Testis (tissue), 3 donors: ENCODE measurements around the gene MDH1B. TPM values are rescaled to one million over a fixed set of nuclear protein-coding genes. Genes with fewer than 3 reads are reported as not detected.

Source experiments
- DNase-seq: peaks from one replicate; pipeline ENCODE4 v3.0.0-alpha.2; 2019
- H3K27ac ChIP-seq, 2 donors: fragments of 200-600 bp; sonication (generic); one replicate each; pipeline ENCODE4 v1.5.1; 2019
- H3K27me3 ChIP-seq: fragments of 200-600 bp; sonication (generic); one replicate; pipeline ENCODE4 v1.5.1; 2019
- H3K36me3 ChIP-seq: fragments of 200-600 bp; sonication (generic); one replicate; pipeline ENCODE4 v1.5.1; 2017; ENCODE audit warnings: low read depth; ENCODE audit errors: missing control alignments
- H3K4me1 ChIP-seq: fragments of 200-600 bp; sonication (generic); one replicate; pipeline ENCODE4 v1.5.1; 2019
- H3K4me3 ChIP-seq, 2 donors: fragments of 200-600 bp; sonication (generic); one replicate each; pipeline ENCODE4 v1.5.1; 2017 to 2019
- H3K9me3 ChIP-seq: fragments of 200-600 bp; sonication (generic); one replicate; pipeline ENCODE4 v1.5.1; 2017
- POLR2A ChIP-seq: fragments of 450-650 bp; IDR thresholded peaks from one replicate; pipeline ENCODE4 v1.6.1; 2017; ENCODE audit warnings: antibody characterized with exemption, mild to moderate bottlenecking, moderate library complexity
- WGBS, 2 donors: methylation state at CpG; one replicate each; pipeline ENCODE4 v1.1.5; 2018; 5-methylcytosine and 5-hydroxymethylcytosine counted together
- intact Hi-C: fragments of 100-400 bp; cut with DNase I; formaldehyde crosslinking; loops from one replicate; pipeline ENCODE4 v1.15.1; 2023; ENCODE audit warnings: low total_unique reads
- polyA plus RNA-seq: library from polyadenylated mRNA; stranded (reverse); fragments of 350-450 nt; fragmentation: Illumina TruSeq; extraction: RNeasy Lipid Tissue Mini Kit (QIAGEN cat#74804); gene quantifications from one replicate; pipeline ENCODE4 v1.2.3, GENCODE V29; 2014; ENCODE audit warnings: low read depth, low replicate concordance; ENCODE audit not compliant: insufficient read depth
- total RNA-seq, 2 donors: library from RNA; depleted of rRNA; stranded (reverse); fragments of >200 nt; gene quantifications; one replicate each; pipeline ENCODE4 v1.2.3, GENCODE V29; 2016
- TF ChIP-seq, protein P1 (sequence below), 3 experiments: fragments of 450-650 bp in 2 of 3; fragments of 200-600 bp in 1 of 3; sonication (generic) in 1 of 3; IDR thresholded peaks; one replicate each; pipeline ENCODE4 v1.5.1; 2016 to 2019; ENCODE audit warnings: antibody characterized with exemption in 3 of 3, mild to moderate bottlenecking in 2 of 3, moderate library complexity in 1 of 3

The MDH1B gene
- total and polyA plus RNA-seq, 3 donors from 2014 or later, result 16.7 to 86.6 (median 29.0) TPM

DNA sequence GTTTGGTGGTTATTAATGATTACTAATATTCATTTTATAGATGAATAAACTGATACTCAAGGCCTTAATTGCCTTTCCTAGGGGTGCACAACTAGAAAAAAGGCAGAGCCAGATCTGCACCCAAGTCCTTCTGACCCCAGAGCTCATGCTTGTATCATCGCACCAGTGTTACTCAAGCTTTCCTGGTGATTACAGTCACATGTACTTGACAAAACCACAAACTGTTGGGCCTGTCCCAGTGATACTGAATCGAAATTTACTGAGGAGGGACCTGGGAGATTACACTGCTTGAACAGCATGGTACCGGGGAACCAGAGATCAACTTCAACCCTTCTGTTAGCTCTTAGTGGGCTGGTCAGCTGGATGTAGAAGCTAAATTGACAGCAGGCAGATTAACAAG, 34.0 kb upstream of the MDH1B start:
- TF ChIP-seq, protein P1, sequence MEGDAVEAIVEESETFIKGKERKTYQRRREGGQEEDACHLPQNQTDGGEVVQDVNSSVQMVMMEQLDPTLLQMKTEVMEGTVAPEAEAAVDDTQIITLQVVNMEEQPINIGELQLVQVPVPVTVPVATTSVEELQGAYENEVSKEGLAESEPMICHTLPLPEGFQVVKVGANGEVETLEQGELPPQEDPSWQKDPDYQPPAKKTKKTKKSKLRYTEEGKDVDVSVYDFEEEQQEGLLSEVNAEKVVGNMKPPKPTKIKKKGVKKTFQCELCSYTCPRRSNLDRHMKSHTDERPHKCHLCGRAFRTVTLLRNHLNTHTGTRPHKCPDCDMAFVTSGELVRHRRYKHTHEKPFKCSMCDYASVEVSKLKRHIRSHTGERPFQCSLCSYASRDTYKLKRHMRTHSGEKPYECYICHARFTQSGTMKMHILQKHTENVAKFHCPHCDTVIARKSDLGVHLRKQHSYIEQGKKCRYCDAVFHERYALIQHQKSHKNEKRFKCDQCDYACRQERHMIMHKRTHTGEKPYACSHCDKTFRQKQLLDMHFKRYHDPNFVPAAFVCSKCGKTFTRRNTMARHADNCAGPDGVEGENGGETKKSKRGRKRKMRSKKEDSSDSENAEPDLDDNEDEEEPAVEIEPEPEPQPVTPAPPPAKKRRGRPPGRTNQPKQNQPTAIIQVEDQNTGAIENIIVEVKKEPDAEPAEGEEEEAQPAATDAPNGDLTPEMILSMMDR (IDR thresholded peaks at IDR 0.05), result no peak
- TF ChIP-seq POLR2A, result no peak
- no peak overlapping the region for H3K27ac ChIP-seq
- H3K27me3 ChIP-seq, result no peaks in the 10 kb centered on the region
- no peak for DNase-seq
- intact Hi-C loops, result loop anchor here (10.0 kb wide), 1 partner anchor 676 kb away; no protein-coding TSS in a partner anchor
- H3K36me3 ChIP-seq, result no peaks in the 10 kb centered on the region
- H3K4me3 ChIP-seq, result no peak overlapping the region
- H3K4me1 ChIP-seq, result peaks cover 3% of the 10 kb centered on the region
- whole genome bisulfite sequencing, 2 donors, result 75 to 91% methylated on average over 3 of the region's 3 CpGs
- no peaks in the 10 kb centered on the region for H3K9me3 ChIP-seq

DNA sequence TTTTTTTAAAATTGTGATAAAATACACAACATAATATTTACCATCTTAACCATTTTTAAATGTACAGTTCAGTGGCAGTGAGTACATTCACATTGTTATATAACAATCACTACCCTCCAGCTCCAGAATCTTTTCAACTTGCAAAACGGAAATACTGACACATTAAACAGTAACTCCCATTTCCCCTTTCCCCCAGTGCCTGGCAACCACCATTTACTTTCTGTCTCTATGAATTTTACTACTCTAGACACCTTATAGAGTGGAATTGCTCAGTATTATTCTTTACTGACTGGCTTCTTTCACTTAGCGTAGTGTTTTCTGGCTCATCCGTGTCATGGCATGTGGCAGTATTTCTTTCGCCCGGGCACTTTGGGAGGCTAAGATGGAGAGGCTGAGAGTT, 32.9 kb upstream of the MDH1B start:
- intact Hi-C loops, result loop anchor here (10.0 kb wide), 1 partner anchor 677 kb away; no protein-coding TSS in a partner anchor
- TF ChIP-seq, protein P1 (IDR thresholded peaks at IDR 0.05), result no peak
- TF ChIP-seq POLR2A, result no peak
- Histone ChIP-seq H3K27me3 (no peaks in the 10 kb centered on the region), H3K4me1 (peaks cover 3% of the 10 kb centered on the region), H3K9me3 (no peaks in the 10 kb centered on the region), H3K27ac (no peak overlapping the region), H3K4me3 (no peak overlapping the region), H3K36me3 (no peaks in the 10 kb centered on the region)
- WGBS, 2 donors, result 78 to 91% methylated on average over 5 of the region's 5 CpGs
- no peak for DNase-seq

DNA sequence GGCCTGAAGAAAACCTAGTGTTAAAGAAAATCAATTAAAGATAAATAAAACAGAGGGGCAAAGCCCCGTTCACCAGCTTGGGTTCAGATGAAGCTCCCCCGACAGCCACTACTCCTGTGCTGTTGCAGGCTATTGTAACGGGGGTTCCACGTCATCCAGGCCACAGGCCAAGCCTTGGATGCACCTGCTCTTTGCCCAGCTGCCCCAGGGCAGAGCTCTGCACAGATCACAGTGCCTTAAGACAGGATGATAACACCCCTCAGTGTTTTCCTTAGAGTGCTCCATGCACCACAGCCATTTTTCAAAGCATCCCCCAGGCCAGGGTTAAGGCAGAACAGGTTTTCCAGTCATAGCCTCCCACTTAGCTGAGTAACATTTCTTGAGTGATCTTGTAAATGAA, 32.2 kb upstream of the MDH1B start:
- H3K27me3 ChIP-seq, result no peaks in the 10 kb centered on the region
- intact Hi-C loops, result loop anchor here (10.0 kb wide), 1 partner anchor 677 kb away; no protein-coding TSS in a partner anchor
- DNase-seq, result no peak

DNA sequence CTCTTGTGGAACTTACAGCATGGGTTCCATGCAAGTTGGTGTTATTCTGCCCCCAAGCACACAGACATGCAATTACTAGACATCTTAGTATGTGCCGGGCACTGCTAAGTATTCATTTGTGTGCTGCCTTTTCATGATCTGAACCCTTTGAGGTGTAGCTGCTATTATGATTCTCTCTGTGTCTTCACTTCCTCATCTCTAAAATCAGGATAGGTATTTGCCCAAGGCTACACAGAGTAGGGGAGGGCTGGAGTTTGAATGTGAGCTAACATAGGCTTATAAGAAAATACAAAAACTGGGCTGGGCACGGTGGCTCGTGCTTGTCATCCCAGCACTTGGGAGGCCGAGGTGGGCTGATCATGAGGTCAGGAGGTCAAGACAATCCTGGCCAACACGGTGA, 27.5 kb upstream of the MDH1B start:
- H3K36me3 ChIP-seq, result no peaks in the 10 kb centered on the region
- 87 to 93% methylated on average over 5 of the region's 5 CpGs for WGBS, 2 donors

More for the DNA sequence above, 32.2 kb upstream of the MDH1B start:
- 84 to 89% methylated on average over 4 of the region's 4 CpGs for WGBS, 2 donors
- no peaks in the 10 kb centered on the region for H3K9me3 ChIP-seq
- peaks cover 3% of the 10 kb centered on the region for H3K4me1 ChIP-seq
- no peak overlapping the region for H3K4me3 ChIP-seq
- H3K27ac ChIP-seq, result no peak overlapping the region
- no peaks in the 10 kb centered on the region for H3K36me3 ChIP-seq
- TF ChIP-seq POLR2A, result no peak
- TF ChIP-seq, protein P1 (IDR thresholded peaks at IDR 0.05), result no peak

More for the DNA sequence above, 27.5 kb upstream of the MDH1B start:
- Histone ChIP-seq H3K4me3 (no peak overlapping the region), H3K4me1 (no peaks in the 10 kb centered on the region), H3K27me3 (no peaks in the 10 kb centered on the region), H3K27ac (no peak overlapping the region), H3K9me3 (no peaks in the 10 kb centered on the region)
- no peak for DNase-seq
- no peak for TF ChIP-seq POLR2A
- TF ChIP-seq, protein P1 (IDR thresholded peaks at IDR 0.05), result no peak
- intact Hi-C loops, result loop anchor here (10.0 kb wide), 1 partner anchor 682 kb away; no protein-coding TSS in a partner anchor
